Liver (tissue), 9 donors: Measurements from ENCODE around the gene PALLD. TPM values are rescaled to one million over a fixed set of nuclear protein-coding genes. Genes with fewer than 3 reads are reported as not detected.

Source experiments
- DNase-seq: peaks from one replicate; pipeline ENCODE4 v3.0.0-alpha.2; 2017; ENCODE audit warnings: low spot score
- H3K27ac ChIP-seq, 2 donors: one replicate each; pipeline ENCODE4 v1.7.0; 2013; ENCODE audit warnings: inconsistent platforms in 2 of 2, low read length in 2 of 2, control low read depth in 1 of 2, low read depth in 1 of 2, mild to moderate bottlenecking in 1 of 2
- H3K27me3 ChIP-seq, 4 donors: one replicate each; pipeline versions ENCODE4 v1.6.1 to v1.7.0; 2013; ENCODE audit warnings: low read length in 3 of 4, inconsistent platforms in 1 of 4, mild to moderate bottlenecking in 1 of 4, moderate library complexity in 1 of 4; ENCODE audit not compliant: control insufficient read depth in 4 of 4, insufficient read depth in 4 of 4
- H3K36me3 ChIP-seq, 4 donors: one replicate each; pipeline versions ENCODE4 v1.6.1 to v1.7.0; 2013; ENCODE audit warnings: low read length in 3 of 4, mild to moderate bottlenecking in 3 of 4, low read depth in 1 of 4, moderate library complexity in 1 of 4; ENCODE audit not compliant: control insufficient read depth in 4 of 4, insufficient read depth in 3 of 4
- H3K4me1 ChIP-seq, 4 donors: one replicate each; pipeline versions ENCODE4 v1.6.1 to v1.7.0; 2013; ENCODE audit warnings: low read length in 3 of 4, mild to moderate bottlenecking in 3 of 4, moderate library complexity in 1 of 4; ENCODE audit not compliant: control insufficient read depth in 4 of 4, insufficient read depth in 4 of 4
- H3K4me3 ChIP-seq, 3 donors: one replicate each; pipeline versions ENCODE4 v1.6.1 to v1.7.0; 2013; ENCODE audit warnings: low read length in 3 of 3, control low read depth in 1 of 3, low read depth in 1 of 3, mild to moderate bottlenecking in 1 of 3
- H3K9ac ChIP-seq, 2 donors: one replicate each; pipeline ENCODE4 v1.7.0; 2013; ENCODE audit warnings: low read length in 2 of 2, mild to moderate bottlenecking in 2 of 2, moderate library complexity in 2 of 2, control low read depth in 1 of 2, low read depth in 1 of 2
- H3K9me3 ChIP-seq, 4 donors: one replicate each; pipeline versions ENCODE4 v1.6.1 to v1.7.0; 2013; ENCODE audit warnings: low read length in 3 of 4; ENCODE audit not compliant: control insufficient read depth in 4 of 4
- ATF3 ChIP-seq: IDR thresholded peaks from 2 replicates; pipeline ENCODE4 v1.6.1; 2016; ENCODE audit warnings: antibody characterized with exemption
- EGR1 ChIP-seq, 2 donors: IDR thresholded peaks; 2 replicates each; pipeline ENCODE4 v1.6.1; 2016 to 2018; ENCODE audit warnings: antibody characterized with exemption in 2 of 2, low read depth in 2 of 2
- FOXA1 ChIP-seq: IDR thresholded peaks from 2 replicates; pipeline ENCODE4 v1.6.1; 2016; ENCODE audit warnings: antibody characterized with exemption
- FOXA2 ChIP-seq: IDR thresholded peaks from 2 replicates; pipeline ENCODE4 v1.6.1; 2016; ENCODE audit warnings: antibody characterized with exemption
- GABPA ChIP-seq, 2 donors: IDR thresholded peaks in 1 of 2; conservative IDR thresholded peaks in 1 of 2; 2 replicates each; pipeline ENCODE4 v1.6.1; 2016; ENCODE audit warnings: antibody characterized with exemption in 2 of 2, mild to moderate bottlenecking in 1 of 2, moderate library complexity in 1 of 2
- HNF4A ChIP-seq, 2 donors: conservative IDR thresholded peaks; 2 replicates each; pipeline ENCODE4 v1.6.1; 2016; ENCODE audit warnings: antibody characterized with exemption in 2 of 2, mild to moderate bottlenecking in 2 of 2
- HNF4G ChIP-seq: IDR thresholded peaks from 2 replicates; pipeline ENCODE4 v1.6.1; 2016; ENCODE audit warnings: antibody characterized with exemption
- JUND ChIP-seq, 2 donors: IDR thresholded peaks; 2 replicates each; pipeline ENCODE4 v1.6.1; 2016; ENCODE audit warnings: antibody characterized with exemption in 2 of 2
- MAX ChIP-seq: IDR thresholded peaks from 2 replicates; pipeline ENCODE4 v1.6.1; 2016; ENCODE audit warnings: antibody characterized with exemption
- NR2F2 ChIP-seq: IDR thresholded peaks from 2 replicates; pipeline ENCODE4 v1.6.1; 2016; ENCODE audit warnings: antibody characterized with exemption
- RAD21 ChIP-seq, 2 donors: IDR thresholded peaks; 2 replicates each; pipeline ENCODE4 v1.6.1; 2016; ENCODE audit warnings: antibody characterized with exemption in 2 of 2, mild to moderate bottlenecking in 2 of 2
- REST ChIP-seq: IDR thresholded peaks from 2 replicates; pipeline ENCODE4 v1.6.1; 2016; ENCODE audit warnings: antibody characterized with exemption, mild to moderate bottlenecking
- RXRA ChIP-seq, 2 donors: IDR thresholded peaks; 2 replicates each; pipeline ENCODE4 v1.6.1; 2017 to 2018; ENCODE audit warnings: antibody characterized with exemption in 2 of 2, mild to moderate bottlenecking in 1 of 2
- SP1 ChIP-seq: IDR thresholded peaks from 2 replicates; pipeline ENCODE4 v1.6.1; 2018; ENCODE audit warnings: antibody characterized with exemption, mild to moderate bottlenecking
- TAF1 ChIP-seq: conservative IDR thresholded peaks from 2 replicates; pipeline ENCODE4 v1.6.1; 2016; ENCODE audit warnings: antibody characterized with exemption, mild to moderate bottlenecking
- YY1 ChIP-seq: IDR thresholded peaks from 2 replicates; pipeline ENCODE4 v1.6.1; 2016; ENCODE audit warnings: antibody characterized with exemption, mild to moderate bottlenecking
- ZBTB33 ChIP-seq: IDR thresholded peaks from 2 replicates; pipeline ENCODE4 v1.6.1; 2016; ENCODE audit warnings: antibody characterized with exemption
- WGBS: extraction: QIAGEN DNeasy Blood & Tissue Kit; methylation state at CpG from one replicate; pipeline ENCODE4 v1.1.7; 2013; 5-methylcytosine and 5-hydroxymethylcytosine counted together
- polyA plus RNA-seq, 2 donors: library from polyadenylated mRNA; stranded (reverse) in 1 of 2; unstranded in 1 of 2; fragments of 200-250 nt in 1 of 2; fragments of >200 nt in 1 of 2; fragmentation: Nextera tagmentation in 1 of 2; extraction: Ambion mirVana in 1 of 2; gene quantifications; one replicate each; pipeline versions ENCODE4 v1.2.1 to v1.2.3, GENCODE V29; 2013 to 2015
- total RNA-seq, 2 donors: library from RNA; depleted of rRNA; stranded (reverse); fragments of >200 nt; gene quantifications; one replicate each; pipeline ENCODE4 v1.2.3, GENCODE V29; 2014
- donor health status: healthy.
- donor health status: healthy.
- donor health status: healthy.
- donor health status: healthy.
- donor health status: healthy.

Gene PALLD
- total and polyA plus RNA-seq, 4 donors: 9.0 to 26.3 (median 14.7) TPM

GRCh38 chr4:168891086-168891485 lies 394.2 kb downstream of the PALLD start:
- no peak for TF ChIP-seq EGR1 (IDR thresholded peaks at IDR 0.05; ENCODE audit: low read depth in 2 of 2)
- TF ChIP-seq TAF1: no peak
- no peak for TF ChIP-seq HNF4A (conservative IDR thresholded peaks at IDR 0.05)
- TF ChIP-seq FOXA1: no peak
- no peak for TF ChIP-seq YY1
- TF ChIP-seq GABPA (IDR thresholded peaks at IDR 0.05 in 1 of 2, conservative IDR thresholded peaks at IDR 0.05 in 1 of 2): no peak
- no peak for TF ChIP-seq RAD21 (IDR thresholded peaks at IDR 0.05)
- no peak for TF ChIP-seq REST
- TF ChIP-seq SP1: no peak
- no peak for TF ChIP-seq NR2F2
- TF ChIP-seq ZBTB33: no peak
- TF ChIP-seq ATF3: no peak
- no peak for TF ChIP-seq FOXA2
- no peak overlapping the region for H3K9ac ChIP-seq
- peaks cover 0 to 12% (median 2%) of the 10 kb centered on the region in 4 donors for H3K4me1 ChIP-seq
- no peaks in the 10 kb centered on the region for H3K9me3 ChIP-seq
- DNase-seq: no peak
- no peak overlapping the region for H3K27ac ChIP-seq
- 98% methylated on average over 2 of the region's 2 CpGs for WGBS
- H3K36me3 ChIP-seq: peaks cover 0 to 10% (median 5%) of the 10 kb centered on the region in 4 donors
- no peaks in the 10 kb centered on the region for H3K27me3 ChIP-seq
- no peak overlapping the region for H3K4me3 ChIP-seq

GRCh38 chr4:168891688-168892087 lies 394.8 kb downstream of the PALLD start:
- Histone ChIP-seq H3K36me3 (peaks cover 0 to 10% (median 6%) of the 10 kb centered on the region in 4 donors), H3K4me3 (no peak overlapping the region), H3K27ac (no peak overlapping the region), H3K4me1 (peaks cover 0 to 12% (median 2%) of the 10 kb centered on the region in 4 donors), H3K9ac (no peak overlapping the region), H3K27me3 (no peaks in the 10 kb centered on the region), H3K9me3 (no peaks in the 10 kb centered on the region)
- DNase-seq: no peak
- WGBS: 99% methylated on average over 3 of the region's 3 CpGs
- TF ChIP-seq GABPA (IDR thresholded peaks at IDR 0.05 in 1 of 2, conservative IDR thresholded peaks at IDR 0.05 in 1 of 2) (no peak), HNF4A (conservative IDR thresholded peaks at IDR 0.05) (no peak)

- Histone ChIP-seq H3K27me3 (no peaks in the 10 kb centered on the region), H3K36me3 (peaks cover 0 to 10% (median 6%) of the 10 kb centered on the region in 4 donors), H3K27ac (no peak overlapping the region), H3K4me3 (no peak overlapping the region), H3K9me3 (no peaks in the 10 kb centered on the region), H3K9ac (no peak overlapping the region), H3K4me1 (peaks cover 0 to 12% (median 2%) of the 10 kb centered on the region in 4 donors)
- no peak for DNase-seq
- TF ChIP-seq ATF3 (no peak), HNF4G (no peak), RXRA (IDR thresholded peaks at IDR 0.05) (no peak), RAD21 (IDR thresholded peaks at IDR 0.05) (no peak), HNF4A (conservative IDR thresholded peaks at IDR 0.05) (no peak), MAX (no peak), JUND (IDR thresholded peaks at IDR 0.05) (no peak), TAF1 (no peak), EGR1 (IDR thresholded peaks at IDR 0.05; ENCODE audit: low read depth in 2 of 2) (no peak), SP1 (no peak), REST (no peak), YY1 (no peak)
Measured at GRCh38 chr4:168892475-168892874, 395.6 kb downstream of the PALLD start.
